Measurements from ENCODE around the gene MRNIP.
"Not testable (repeated sequence)": the region's sequence is repeated elsewhere in the genome, so short reads cannot be mapped to it uniquely, and the experiment has no call there.

MRNIP gene

DNA sequence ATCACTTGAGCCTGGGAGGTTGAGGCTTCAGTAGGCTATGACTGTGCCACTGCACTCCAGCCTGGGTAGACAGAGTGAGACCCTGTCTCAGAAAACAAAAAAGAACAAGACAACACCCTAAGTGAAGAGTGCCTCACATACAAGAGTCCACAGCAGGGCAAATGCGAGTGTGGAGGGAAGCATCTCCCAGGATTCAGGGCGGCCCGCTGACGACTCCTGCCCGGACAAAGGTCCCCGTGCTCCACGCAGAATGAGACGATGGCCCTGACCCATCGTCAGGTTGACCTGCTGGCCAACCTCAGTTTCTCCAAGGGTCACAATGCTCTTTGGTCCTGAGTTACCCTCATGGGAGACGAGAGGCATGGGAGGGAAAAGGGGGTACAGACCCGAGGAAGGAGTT, 18.3 kb downstream of the MRNIP start:
- DNase-seq (ENCODE audit: low read depth in 2 of 2): no peak

DNA sequence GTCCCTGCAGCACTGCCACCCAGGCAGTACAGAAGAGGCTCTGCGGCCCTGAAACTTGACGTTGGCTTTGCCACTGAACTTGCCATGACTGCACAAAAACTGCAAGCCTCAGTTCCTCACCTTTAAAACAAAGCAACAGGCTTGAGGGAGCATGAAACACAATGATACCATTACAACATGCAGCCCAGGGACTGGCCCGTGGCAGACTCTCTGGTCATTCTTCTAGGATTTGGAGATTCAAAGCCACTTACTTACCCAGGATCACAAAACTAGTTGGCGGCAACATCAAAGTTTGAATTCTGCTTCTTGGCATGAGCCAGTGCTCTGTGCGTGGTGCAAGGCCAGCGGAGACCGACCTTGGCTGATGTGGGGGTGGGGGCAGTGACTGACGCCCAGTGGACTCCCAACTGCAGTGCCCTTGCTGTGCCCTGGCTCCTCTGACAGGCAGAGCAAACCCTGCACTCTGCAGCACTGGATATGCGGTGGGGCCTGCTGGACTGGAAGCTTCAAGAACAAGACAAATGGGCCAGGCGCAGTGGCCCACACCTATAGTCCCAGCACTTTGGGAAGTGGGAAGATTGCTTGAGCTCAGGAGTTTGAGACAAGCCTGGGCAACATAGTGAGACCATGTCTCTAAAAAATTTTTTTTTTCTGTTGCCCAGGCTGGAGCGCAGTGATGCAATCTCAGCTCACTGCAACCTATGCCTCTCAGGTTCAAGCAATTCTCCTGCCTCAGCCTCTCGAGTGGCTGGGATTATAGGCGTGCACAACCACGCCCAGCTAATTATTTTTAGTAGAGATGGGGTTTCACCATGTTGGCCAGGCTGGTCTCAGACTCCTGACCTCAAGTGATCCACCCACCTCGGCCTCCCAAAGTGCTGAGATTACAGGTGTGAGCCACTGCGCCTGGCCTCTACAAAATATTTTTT, 19.0 kb downstream of the MRNIP start:
- no peak for DNase-seq (ENCODE audit: low read depth in 2 of 2)

DNA sequence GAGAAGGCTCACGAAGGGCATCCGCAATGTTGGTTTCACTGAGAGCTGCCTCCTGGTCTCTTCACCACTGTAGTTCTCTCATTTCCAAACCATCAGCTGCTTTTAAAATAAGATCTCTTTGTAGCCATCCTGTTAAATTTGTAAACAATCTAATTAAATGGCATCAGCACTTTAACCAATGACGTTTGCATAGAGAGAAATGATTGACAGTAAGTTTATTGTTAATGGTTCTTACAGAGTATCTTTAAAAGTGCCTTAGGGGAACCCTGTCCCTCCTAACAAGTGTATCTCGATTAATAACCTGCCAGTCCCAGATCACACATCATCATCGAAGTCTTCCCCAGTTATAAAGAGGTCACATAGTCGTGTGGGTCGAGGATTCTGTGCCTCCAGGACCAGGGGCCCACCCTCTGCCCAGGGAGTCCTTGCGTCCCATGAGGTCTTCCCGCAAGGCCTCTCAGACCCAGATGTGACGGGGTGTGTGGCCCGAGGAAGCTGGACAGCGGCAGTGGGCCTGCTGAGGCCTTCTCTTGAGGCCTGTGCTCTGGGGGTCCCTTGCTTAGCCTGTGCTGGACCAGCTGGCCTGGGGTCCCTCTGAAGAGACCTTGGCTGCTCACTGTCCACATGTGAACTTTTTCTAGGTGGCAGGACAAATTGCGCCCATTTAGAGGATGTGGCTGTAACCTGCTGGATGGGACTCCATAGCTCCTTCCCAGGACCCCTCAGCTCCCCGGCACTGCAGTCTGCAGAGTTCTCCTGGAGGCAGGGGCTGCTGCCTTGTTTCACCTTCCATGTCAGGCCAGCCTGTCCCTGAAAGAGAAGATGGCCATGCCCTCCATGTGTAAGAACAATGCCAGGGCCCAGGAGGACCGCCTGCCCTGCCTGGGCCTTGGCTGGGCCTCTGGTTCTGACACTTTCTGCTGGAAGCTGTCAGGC, 21.3 kb downstream of the MRNIP start:
- DNase-seq (ENCODE audit: low read depth in 2 of 2): no peak

DNA sequence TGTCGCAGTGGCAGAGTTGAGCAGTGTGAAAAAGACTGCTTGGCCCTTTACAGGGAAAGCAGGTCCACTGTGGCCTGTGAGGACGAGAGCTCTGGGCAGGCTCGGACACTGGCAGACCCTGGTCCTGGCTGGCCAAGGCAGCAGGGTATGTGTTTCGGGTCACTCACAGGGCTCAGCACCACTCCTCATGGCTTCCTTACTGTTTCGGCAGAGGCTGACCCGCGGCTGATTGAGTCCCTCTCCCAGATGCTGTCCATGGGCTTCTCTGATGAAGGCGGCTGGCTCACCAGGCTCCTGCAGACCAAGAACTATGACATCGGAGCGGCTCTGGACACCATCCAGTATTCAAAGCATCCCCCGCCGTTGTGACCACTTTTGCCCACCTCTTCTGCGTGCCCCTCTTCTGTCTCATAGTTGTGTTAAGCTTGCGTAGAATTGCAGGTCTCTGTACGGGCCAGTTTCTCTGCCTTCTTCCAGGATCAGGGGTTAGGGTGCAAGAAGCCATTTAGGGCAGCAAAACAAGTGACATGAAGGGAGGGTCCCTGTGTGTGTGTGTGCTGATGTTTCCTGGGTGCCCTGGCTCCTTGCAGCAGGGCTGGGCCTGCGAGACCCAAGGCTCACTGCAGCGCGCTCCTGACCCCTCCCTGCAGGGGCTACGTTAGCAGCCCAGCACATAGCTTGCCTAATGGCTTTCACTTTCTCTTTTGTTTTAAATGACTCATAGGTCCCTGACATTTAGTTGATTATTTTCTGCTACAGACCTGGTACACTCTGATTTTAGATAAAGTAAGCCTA, 22.2 kb downstream of the MRNIP start:
- DNase-seq (ENCODE audit: low read depth in 2 of 2): no peak

DNA sequence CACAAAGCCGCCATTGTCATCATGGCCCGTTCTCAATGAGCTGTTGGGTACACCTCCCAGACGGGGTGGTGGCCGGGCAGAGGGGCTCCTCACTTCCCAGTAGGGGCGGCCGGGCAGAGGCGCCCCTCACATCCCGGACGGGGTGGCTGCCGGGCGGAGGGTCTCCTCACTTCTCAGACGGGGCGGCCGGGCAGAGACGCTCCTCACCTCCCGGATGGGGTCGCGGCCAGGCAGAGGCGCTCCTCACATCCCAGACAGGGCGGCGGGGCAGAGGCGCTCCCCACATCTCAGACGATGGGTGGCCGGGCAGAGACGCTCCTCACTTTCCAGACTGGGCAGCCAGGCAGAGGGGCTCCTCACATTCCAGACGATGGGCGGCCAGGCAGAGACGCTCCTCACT, 23.7 kb downstream of the MRNIP start:
- DNase-seq (ENCODE audit: low read depth in 2 of 2): not testable (repeated sequence)

DNA sequence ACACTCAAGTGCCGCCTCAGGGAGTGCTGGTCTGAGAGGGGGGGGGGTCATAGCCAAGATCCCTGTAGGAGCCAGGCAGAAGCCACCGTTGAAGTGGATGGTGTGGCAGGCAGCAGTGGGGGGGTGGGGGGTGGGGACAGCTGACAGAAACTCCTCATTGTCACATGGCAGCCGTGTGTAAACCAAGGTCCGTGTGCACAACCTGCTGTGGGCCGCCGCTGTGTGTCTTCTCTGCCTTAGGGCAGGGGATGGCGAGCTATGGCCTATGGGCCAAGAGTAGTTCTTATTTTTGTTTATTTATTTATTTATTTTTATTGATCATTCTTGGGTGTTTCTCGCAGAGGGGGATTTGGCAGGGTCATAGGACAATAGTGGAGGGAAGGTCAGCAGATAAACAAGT, 24.5 kb downstream of the MRNIP start:
- DNase-seq (ENCODE audit: low read depth in 2 of 2): no peak

DNA sequence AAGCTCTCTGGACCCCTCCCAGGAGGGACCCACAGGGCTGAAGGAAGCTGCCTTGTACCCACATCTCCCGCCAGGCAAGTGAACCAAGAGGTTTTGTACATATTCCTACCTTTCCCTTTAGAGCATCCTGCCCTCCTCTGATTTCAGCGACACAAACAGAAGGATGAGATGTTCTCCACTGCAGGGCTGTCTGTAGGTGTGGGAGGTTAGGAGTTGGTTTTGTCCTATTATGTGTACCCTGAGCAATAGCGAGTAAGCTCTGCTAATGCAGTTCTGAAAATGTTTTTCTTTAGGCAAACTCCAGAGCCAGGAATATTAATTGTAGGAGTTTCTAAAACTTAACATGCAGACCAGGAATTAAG, 24.9 kb downstream of the MRNIP start:
- DNase-seq (ENCODE audit: low read depth in 2 of 2): no peak

DNA sequence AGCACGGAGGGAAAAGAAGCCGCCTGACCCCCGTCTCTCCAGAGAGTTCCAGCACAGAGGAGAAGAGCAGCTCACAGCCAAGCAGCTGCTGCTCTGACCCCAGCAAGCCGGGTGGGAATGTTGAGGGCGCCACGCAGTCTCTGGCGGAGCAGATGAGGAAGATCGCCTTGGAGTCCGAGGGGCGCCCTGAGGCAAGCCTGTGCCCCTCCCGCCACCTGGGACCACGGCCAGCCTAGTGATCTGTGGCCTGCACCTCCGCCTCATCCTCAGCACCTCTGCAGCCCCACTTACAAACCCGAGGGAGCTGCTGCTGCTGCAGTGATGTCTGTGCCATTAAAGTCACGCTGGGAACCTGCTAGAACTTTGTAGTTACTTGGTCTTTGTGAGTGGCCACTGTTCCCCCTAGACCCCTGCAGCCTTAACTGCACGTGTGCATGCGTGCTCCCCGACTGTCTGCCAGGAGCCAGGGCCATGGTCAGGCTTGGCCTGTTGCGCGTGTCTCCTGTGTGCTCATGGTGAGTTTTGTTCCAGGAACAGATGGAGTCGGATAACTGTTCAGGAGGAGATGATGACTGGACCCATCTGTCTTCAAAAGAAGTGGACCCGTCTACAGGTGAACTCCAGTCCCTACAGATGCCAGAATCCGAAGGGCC, 25.4 kb downstream of the MRNIP start:
- no peak for DNase-seq (ENCODE audit: low read depth in 2 of 2)

DNA sequence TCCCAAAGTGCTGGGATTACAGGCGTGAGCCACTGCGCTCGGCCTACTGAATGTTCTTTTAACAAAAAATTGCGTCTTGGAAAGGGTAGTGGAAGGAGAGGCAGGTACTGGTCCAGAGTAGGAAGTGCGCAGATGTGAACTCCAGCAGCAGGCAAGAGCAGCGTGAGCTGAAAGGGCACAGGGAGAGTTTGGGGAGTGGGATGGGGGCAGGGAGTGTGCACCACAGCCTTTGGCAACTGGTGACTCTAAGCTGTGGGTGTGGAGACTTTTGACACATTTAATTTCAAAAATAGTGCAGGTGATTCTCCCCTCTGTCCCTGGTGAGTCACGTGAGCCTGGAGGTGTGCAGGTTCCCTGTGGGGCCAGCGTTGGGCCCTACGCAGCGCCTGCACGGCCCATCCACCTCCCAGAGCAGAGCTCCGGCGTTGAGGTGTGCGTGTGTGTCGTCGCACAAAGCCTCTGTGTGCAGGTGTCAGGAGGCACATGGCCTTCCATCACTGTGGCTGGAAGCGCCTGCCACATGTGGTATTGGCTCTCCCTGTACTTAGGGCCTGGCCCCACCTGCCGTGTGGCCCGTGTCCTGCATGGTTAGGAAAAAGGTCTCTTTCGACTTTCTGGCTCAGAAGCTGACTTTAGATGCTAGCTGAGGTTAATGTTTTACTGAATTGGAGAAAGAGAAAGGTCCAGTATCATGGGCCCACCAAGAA, 26.4 kb downstream of the MRNIP start:
- DNase-seq (ENCODE audit: low read depth in 2 of 2): no peak

DNA sequence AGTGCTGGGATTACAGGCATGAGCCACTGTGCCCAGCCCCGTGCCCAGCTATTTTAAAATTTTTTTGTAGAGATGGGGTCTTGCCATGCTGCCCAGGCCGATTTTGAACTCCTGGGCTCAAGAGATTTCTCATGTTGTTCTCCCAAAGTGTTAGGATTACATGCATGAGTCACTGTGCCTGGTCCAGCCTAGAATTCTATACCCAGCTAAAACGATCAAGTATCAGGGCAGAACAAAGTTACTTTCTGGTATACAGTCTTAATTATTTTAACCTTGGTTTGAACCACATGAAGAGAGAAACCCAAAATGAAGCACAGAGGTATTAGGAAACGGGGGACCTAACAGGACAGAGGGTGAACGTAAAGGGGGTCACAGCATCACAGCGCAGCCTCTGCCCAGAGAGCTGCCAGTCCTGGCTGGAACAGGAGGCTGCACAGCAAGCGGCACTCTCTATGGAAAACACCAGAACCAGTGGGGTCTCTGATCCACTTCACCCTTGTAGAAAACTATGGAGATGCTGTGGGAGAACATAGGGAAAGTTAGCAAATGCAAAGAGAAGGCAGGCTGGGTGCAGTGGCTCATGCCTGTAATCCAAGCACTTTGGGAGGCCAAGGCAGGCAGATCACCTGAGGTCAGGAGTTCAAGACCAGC, 27.7 kb downstream of the MRNIP start:
- DNase-seq (ENCODE audit: low read depth in 2 of 2): no peak

DNA sequence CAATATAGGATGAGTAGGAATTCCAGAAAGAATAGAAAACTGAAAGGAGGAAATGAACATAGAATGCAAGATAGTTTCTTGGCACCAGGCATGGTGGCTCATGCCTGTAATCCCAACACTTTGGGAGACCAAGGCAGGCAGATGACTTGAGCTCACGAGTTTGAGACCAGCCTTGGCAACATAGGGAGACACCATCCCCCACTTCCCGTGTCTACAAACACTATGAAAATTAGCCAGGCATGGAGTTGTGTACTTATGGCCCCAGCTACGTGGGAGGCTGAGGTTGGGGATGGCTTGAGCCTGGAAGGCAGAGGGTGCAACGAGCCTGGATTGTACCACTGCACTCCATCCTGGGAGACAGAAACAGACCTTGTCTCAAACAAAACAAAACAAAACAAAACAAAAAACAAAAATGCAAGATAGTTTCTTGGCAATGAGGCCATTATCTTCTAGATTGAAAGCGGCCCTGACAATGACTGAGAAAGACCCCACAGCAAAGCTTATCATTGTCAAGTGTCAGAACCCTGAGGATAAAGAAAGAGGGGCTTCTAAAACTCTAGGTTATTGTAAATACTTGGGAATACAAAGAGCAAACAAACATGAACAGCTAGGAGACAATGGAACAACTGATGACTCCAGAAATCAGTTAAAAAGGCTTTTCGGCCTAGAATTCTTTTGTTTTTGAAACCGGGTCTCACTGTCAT, 28.7 kb downstream of the MRNIP start:
- DNase-seq (ENCODE audit: low read depth in 2 of 2): no peak

DNA sequence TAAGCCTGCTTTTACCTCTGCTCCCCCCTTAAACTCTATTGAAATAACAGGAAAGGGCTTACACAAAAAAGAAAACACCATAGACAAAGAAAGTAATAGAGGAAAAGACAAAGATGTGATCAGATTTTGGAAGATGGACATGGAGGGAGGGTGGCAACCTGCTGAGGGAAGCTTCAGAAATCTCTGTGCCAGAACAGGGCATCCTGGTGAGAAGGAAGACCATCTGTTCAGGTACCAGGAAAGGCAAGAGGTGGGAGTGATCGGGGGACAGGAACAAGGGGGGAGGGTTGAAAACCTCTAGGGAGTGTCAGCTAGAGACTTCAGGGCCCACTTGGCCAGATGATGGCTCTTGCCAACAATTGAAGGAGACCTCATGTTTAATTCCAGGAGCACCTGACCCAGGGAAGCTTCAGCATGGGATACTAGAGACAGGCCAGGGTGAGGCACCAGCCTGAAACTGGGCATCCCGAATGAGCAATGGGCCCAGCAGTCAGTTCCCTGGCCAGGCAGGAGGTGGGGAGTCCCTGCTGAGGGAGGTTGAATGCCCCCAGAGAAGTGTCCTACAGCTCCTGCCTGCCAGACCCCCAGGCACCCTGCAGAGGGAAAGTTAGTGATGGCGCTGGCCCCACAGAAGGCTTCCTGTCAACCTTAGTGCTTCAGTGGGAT, 29.7 kb downstream of the MRNIP start:
- no peak for DNase-seq (ENCODE audit: low read depth in 2 of 2)

DNA sequence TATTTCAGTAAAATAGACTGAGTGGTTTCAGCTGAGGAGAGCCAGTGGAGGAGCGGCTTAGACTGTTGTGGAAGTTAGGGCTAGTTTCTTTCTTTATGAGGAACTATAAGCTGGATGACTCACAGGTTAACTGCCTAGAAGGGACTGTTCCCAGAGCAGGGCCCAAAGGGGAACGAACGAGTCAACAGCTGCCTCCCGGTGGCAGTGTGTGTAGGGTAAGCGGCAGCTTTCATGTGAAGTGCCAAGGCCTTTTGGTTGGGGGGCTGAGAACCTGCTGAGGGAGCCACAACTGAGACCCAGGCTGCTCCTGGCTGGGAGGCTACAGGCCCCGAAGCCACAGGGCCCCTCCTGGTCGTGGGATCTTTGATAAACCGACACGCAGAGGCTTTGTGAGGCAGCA, 30.9 kb downstream of the MRNIP start:
- no peak for DNase-seq (ENCODE audit: low read depth in 2 of 2)

DNA sequence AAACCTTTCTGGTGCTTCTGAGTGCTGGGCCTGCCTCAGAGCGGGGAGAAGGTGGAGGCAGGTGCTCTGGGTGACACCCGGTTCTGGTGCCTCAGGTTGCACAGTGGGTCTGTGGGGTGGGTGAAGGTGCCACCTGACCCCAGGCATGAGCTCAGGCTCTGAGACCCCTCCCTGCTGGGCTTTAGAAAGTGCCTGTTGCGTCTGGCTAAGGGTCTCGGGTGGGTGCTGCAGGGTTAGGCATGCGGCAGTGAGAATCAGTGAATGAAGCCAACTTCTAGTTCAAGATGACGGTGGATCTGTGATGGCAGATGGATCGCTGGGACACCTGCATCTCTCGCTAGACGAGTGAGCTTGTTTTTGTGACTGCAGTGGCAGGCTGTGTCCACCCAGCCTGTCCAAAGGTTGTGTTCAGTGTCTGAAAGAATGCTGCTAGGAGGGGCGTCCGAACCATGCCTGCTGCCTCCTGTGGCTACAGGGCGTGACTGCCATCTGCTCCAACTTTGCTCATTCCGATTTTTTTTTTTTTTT, 32.9 kb downstream of the MRNIP start:
- no peak for DNase-seq (ENCODE audit: low read depth in 2 of 2)

DNA sequence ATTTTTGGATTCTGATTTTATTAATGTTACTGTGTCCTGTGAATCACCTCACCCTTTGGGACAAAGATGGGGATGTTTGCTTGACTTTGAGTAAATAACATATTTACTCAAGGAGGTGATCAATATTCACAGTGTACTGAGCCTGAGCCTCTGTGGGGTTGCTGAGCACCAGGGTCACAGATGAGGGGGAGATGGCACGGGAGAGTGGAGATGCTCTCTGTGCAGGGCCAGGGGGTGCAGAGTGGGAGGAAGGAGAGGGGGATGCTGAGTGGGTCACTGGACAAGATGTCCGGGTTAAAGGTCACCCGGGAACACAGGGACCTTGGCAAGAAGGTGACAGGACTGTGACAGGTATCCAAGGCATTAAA, 33.9 kb downstream of the MRNIP start:
- no peak for DNase-seq (ENCODE audit: low read depth in 2 of 2)

DNA sequence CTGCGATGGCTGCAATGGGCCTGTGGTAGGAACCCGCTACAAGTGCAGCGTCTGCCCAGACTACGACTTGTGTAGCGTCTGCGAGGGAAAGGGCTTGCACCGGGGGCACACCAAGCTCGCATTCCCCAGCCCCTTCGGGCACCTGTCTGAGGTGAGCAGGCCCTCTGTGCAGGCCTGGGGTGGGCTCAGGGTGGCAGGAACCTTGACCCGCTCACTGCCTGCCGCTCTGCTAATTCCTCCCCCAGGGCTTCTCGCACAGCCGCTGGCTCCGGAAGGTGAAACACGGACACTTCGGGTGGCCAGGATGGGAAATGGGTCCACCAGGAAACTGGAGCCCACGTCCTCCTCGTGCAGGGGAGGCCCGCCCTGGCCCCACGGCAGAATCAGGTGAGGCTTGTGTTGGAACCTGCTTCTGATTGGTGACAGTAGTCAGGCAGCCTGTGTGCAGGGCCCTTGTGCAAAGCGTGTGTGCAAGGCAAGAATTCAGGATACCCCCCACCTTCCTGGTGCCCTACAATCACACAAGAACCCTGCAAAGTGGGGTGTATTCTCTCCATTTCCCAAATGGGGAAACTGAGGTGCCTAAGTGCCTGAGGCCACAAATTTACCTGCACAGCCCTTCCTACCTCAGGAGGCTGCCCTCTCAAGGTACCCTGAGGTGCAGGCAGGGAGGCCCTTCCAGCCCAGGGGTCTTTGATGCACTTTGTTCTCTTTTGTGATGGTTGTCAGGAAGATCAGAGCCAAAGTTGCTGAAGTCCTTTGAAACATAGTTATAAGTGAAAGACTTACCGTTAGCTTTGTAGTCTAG, 34.5 kb downstream of the MRNIP start:
- DNase-seq (ENCODE audit: low read depth in 2 of 2): no peak

DNA sequence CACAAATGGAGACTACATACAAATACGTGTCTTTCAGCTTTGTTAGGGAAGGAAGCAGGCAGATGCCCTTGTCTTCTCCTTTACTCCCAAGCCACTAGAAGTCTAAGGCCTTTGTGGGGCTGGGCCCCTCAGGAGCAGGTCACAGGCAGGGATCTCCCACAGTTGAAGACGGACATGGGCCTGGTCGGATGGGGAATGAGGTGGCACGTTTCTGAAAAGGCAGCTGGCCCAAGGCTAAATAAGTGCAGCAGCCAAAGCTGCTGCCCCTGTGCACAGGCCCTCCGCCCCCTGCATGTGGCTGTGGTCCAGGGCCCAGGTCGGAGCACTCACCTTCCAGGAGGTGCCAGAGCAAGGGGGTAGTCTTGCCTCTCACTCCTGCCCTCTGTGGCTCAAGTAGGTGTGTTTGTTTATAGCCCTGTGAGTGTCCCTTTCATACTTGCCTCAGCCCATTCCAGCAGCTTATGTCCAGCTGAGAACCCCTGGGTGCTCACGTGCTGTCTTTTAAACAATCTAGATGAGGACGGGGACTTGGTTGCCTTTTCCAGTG, 36.1 kb downstream of the MRNIP start:
- no peak for DNase-seq (ENCODE audit: low read depth in 2 of 2)

DNA sequence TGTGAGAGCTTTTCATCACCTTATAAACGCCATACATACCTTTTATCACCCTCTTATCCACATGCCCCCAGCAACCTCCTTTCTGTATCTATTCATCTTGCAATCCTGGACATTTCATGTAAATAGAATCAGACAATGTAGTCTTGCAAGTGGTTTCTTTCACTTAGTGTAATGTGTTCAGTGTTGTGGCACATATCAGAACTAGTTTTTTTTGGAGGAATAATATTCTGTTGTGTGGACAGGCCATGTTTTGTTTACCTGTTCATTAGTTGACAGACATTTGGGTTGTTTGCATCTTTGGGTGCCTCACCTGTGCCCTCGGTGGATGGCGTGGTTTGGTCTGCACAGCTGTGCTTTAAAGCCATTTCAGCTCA, 36.6 kb downstream of the MRNIP start:
- DNase-seq (ENCODE audit: low read depth in 2 of 2): no peak
